SK-N-SH treated with all-trans-retinoic acid at 6 μM for 48 hours (cell line): ENCODE data around the gene TMEFF2.

Experiments used
- ATAC-seq: fragments of 200-7000 bp; cut with Tn5 transposase; 3 replicates; pipeline ENCODE4 v1.9.1; 2020; ENCODE audit warnings: mild to moderate bottlenecking, moderate library complexity
- BACH2 ChIP-seq: fragments of 250-450 bp; sonication (Bioruptor Pico); IDR thresholded peaks from 2 replicates; pipeline ENCODE4 v1.9.0; 2021; ENCODE audit warnings: mild to moderate bottlenecking, borderline replicate concordance
- CSDC2 ChIP-seq: fragments of 250-450 bp; sonication (Bioruptor Pico); IDR thresholded peaks from 2 replicates; pipeline ENCODE4 v1.5.0; 2020; ENCODE audit warnings: mild to moderate bottlenecking, moderate library complexity
- ESRRG ChIP-seq: fragments of 250-450 bp; sonication (Bioruptor Pico); IDR thresholded peaks from 2 replicates; pipeline ENCODE4 v1.6.1; 2021; ENCODE audit warnings: mild to moderate bottlenecking
- GLIS3 ChIP-seq: fragments of 250-450 bp; sonication (Bioruptor Pico); IDR thresholded peaks from 2 replicates; pipeline ENCODE4 v1.5.0; 2020; ENCODE audit warnings: mild to moderate bottlenecking, moderate library complexity
- ISL1 ChIP-seq: fragments of 250-450 bp; sonication (Bioruptor Pico); IDR thresholded peaks from 2 replicates; pipeline ENCODE4 v2.1.2; 2022; ENCODE audit warnings: mild to moderate bottlenecking, moderate library complexity
- RARB ChIP-seq: fragments of 250-450 bp; sonication (Bioruptor Pico); IDR thresholded peaks from 2 replicates; pipeline ENCODE4 v1.8.0; 2021; ENCODE audit warnings: mild to moderate bottlenecking, moderate library complexity
- SNAI2 ChIP-seq: fragments of 250-450 bp; sonication (Bioruptor Pico); IDR thresholded peaks from 2 replicates; pipeline ENCODE4 v1.5.0; 2020; ENCODE audit warnings: mild to moderate bottlenecking, moderate library complexity
- TOX ChIP-seq: fragments of 250-450 bp; sonication (Bioruptor Pico); IDR thresholded peaks from 2 replicates; pipeline ENCODE4 v1.8.0; 2021; ENCODE audit warnings: mild to moderate bottlenecking, moderate library complexity, borderline replicate concordance
- ZC3H10 ChIP-seq: fragments of 250-450 bp; sonication (Bioruptor Pico); IDR thresholded peaks from 2 replicates; pipeline ENCODE4 v1.5.1; 2021; ENCODE audit warnings: mild to moderate bottlenecking, moderate library complexity
- ZFP3 ChIP-seq: fragments of 250-450 bp; sonication (Bioruptor Pico); IDR thresholded peaks from 2 replicates; pipeline ENCODE4 v1.5.0; 2020; ENCODE audit warnings: mild to moderate bottlenecking, moderate library complexity
- ZFP30 ChIP-seq: fragments of 450-650 bp; formaldehyde crosslinking; IDR thresholded peaks from 2 replicates; pipeline ENCODE4 v1.5.0; 2022; ENCODE audit warnings: mild to moderate bottlenecking, moderate library complexity
- ZNF8 ChIP-seq: fragments of 450-650 bp; formaldehyde crosslinking; IDR thresholded peaks from 2 replicates; pipeline ENCODE4 v1.5.0; 2020; ENCODE audit warnings: mild to moderate bottlenecking, moderate library complexity
- TF ChIP-seq, protein P1 (sequence below): fragments of 250-450 bp; sonication (Bioruptor Pico); IDR thresholded peaks from 2 replicates; pipeline ENCODE4 v1.5.1; 2021; ENCODE audit warnings: mild to moderate bottlenecking, moderate library complexity
- TF ChIP-seq, protein P2 (sequence below): fragments of 250-450 bp; sonication (Bioruptor Pico); IDR thresholded peaks from 2 replicates; pipeline ENCODE4 v1.5.0; 2020; ENCODE audit warnings: mild to moderate bottlenecking, moderate library complexity
- TF ChIP-seq, protein P3 (sequence below): fragments of 250-450 bp; sonication (Bioruptor Pico); IDR thresholded peaks from 2 replicates; pipeline ENCODE4 v1.5.1; 2020; ENCODE audit warnings: low read depth, mild to moderate bottlenecking, moderate library complexity
- TF ChIP-seq, protein P4 (sequence below): fragments of 250-450 bp; sonication (Bioruptor Pico); IDR thresholded peaks from 2 replicates; pipeline ENCODE4 v1.8.0; 2020; ENCODE audit warnings: mild to moderate bottlenecking, moderate library complexity, borderline replicate concordance

TMEFF2 gene

DNA sequence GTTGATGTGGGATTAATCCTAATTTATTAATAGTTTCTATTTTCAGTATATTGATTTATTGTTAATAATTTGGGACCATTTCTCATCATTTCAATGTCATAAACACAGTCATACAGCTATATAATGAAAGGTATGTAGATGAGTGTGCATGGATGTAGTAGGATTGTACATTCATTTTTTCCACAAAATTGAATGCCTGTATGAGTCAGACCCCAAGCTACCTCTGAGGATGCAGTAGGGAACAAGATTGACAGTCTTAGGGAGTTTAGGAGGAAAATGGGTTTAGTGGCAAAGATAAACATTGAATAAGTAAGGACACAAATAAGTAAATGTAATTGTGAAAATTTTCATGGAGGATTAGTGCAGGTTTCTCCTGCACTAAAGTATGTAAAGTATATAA lies 14.1 kb upstream of the TMEFF2 start:
- no peak for ATAC-seq
- TF ChIP-seq, protein P1, sequence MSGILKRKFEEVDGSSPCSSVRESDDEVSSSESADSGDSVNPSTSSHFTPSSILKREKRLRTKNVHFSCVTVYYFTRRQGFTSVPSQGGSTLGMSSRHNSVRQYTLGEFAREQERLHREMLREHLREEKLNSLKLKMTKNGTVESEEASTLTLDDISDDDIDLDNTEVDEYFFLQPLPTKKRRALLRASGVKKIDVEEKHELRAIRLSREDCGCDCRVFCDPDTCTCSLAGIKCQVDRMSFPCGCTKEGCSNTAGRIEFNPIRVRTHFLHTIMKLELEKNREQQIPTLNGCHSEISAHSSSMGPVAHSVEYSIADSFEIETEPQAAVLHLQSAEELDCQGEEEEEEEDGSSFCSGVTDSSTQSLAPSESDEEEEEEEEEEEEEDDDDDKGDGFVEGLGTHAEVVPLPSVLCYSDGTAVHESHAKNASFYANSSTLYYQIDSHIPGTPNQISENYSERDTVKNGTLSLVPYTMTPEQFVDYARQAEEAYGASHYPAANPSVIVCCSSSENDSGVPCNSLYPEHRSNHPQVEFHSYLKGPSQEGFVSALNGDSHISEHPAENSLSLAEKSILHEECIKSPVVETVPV (CRISPR knock-in tag): no peak
- TF ChIP-seq ISL1 (CRISPR knock-in tag): no peak
- no peak for TF ChIP-seq BACH2 (CRISPR knock-in tag)
- TF ChIP-seq, protein P2, sequence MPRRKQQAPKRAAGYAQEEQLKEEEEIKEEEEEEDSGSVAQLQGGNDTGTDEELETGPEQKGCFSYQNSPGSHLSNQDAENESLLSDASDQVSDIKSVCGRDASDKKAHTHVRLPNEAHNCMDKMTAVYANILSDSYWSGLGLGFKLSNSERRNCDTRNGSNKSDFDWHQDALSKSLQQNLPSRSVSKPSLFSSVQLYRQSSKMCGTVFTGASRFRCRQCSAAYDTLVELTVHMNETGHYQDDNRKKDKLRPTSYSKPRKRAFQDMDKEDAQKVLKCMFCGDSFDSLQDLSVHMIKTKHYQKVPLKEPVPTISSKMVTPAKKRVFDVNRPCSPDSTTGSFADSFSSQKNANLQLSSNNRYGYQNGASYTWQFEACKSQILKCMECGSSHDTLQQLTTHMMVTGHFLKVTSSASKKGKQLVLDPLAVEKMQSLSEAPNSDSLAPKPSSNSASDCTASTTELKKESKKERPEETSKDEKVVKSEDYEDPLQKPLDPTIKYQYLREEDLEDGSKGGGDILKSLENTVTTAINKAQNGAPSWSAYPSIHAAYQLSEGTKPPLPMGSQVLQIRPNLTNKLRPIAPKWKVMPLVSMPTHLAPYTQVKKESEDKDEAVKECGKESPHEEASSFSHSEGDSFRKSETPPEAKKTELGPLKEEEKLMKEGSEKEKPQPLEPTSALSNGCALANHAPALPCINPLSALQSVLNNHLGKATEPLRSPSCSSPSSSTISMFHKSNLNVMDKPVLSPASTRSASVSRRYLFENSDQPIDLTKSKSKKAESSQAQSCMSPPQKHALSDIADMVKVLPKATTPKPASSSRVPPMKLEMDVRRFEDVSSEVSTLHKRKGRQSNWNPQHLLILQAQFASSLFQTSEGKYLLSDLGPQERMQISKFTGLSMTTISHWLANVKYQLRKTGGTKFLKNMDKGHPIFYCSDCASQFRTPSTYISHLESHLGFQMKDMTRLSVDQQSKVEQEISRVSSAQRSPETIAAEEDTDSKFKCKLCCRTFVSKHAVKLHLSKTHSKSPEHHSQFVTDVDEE: no peak
- no peak for TF ChIP-seq ESRRG (CRISPR knock-in tag)
- TF ChIP-seq GLIS3 (CRISPR knock-in tag): no peak

DNA sequence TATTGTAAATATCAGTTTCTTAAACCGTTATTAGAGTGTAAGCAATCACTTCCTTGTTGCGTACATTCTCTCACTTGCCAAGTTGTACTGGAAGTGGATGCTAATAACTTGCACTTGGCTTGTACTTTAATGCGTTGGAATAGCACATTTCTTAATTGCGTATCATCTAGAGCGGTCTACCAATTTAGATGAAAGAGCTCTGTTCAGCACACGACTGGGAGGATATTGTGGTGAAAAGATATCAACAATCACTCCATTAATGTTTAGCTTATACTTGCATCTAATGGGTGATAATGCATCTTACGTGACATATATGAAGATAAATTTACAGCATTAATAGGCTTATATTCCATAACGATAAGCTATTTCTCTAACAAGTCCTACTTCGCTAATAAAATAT lies 11.7 kb upstream of the TMEFF2 start:
- TF ChIP-seq, protein P2: no peak
- no peak for ATAC-seq

DNA sequence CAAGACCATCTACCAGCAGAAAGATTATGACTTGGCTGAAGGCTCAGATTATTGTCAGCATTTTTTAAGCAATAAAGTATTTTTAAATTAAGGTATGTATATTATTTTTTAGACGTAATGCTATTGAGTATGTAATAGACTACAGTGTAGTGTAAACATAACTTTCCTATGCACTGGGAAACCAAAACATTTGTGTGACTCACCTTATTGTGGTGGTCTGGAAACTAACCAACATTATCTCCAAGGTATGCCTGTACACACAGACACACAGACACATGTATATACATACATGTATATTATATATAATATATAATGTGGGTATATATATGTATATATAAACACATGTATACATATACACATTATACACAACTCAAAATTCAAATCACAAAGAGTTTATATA lies 9.1 kb upstream of the TMEFF2 start:
- ATAC-seq: no peak
- no peak for TF ChIP-seq ZFP30 (CRISPR knock-in tag)
- TF ChIP-seq TOX: no peak
- TF ChIP-seq ZNF8 (CRISPR knock-in tag): no peak
- no peak for TF ChIP-seq ZFP3
- TF ChIP-seq ISL1 (CRISPR knock-in tag): no peak
- TF ChIP-seq SNAI2 (CRISPR knock-in tag): no peak
- TF ChIP-seq, protein P3, sequence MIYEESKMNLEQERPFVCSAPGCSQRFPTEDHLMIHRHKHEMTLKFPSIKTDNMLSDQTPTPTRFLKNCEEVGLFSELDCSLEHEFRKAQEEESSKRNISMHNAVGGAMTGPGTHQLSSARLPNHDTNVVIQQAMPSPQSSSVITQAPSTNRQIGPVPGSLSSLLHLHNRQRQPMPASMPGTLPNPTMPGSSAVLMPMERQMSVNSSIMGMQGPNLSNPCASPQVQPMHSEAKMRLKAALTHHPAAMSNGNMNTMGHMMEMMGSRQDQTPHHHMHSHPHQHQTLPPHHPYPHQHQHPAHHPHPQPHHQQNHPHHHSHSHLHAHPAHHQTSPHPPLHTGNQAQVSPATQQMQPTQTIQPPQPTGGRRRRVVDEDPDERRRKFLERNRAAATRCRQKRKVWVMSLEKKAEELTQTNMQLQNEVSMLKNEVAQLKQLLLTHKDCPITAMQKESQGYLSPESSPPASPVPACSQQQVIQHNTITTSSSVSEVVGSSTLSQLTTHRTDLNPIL: no peak
- no peak for TF ChIP-seq RARB (CRISPR knock-in tag)
- TF ChIP-seq, protein P2: no peak
- TF ChIP-seq, protein P4, sequence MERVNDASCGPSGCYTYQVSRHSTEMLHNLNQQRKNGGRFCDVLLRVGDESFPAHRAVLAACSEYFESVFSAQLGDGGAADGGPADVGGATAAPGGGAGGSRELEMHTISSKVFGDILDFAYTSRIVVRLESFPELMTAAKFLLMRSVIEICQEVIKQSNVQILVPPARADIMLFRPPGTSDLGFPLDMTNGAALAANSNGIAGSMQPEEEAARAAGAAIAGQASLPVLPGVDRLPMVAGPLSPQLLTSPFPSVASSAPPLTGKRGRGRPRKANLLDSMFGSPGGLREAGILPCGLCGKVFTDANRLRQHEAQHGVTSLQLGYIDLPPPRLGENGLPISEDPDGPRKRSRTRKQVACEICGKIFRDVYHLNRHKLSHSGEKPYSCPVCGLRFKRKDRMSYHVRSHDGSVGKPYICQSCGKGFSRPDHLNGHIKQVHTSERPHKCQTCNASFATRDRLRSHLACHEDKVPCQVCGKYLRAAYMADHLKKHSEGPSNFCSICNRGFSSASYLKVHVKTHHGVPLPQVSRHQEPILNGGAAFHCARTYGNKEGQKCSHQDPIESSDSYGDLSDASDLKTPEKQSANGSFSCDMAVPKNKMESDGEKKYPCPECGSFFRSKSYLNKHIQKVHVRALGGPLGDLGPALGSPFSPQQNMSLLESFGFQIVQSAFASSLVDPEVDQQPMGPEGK: no peak
- TF ChIP-seq, protein P1 (CRISPR knock-in tag): no peak
- TF ChIP-seq ZC3H10 (CRISPR knock-in tag): no peak
- TF ChIP-seq CSDC2: no peak
